DMS 273 (cell line): ENCODE results near the gene HCRT.
"Not testable (repeated sequence)": the region's sequence is repeated elsewhere in the genome, so short reads cannot be mapped to it uniquely, and the experiment has no call there.

ENCODE experiments used
- DNase-seq: peaks from one replicate; lab custom pipeline; 2025; ENCODE audit not compliant: unreplicated experiment; lab: John Stamatoyannopoulos, UW

HCRT gene

GRCh38 chr17:42184713-42185620, at the start of gene HCRT:
HCRT (minus strand) TSS chr17:42185452; CDS start chr17:42185365, 87 bp downstream.
- DNase-seq: no peak

- DNase-seq: no peak
Measured at GRCh38 chr17:42233994-42234393, 48.7 kb upstream of the HCRT start.

GRCh38 chr17:42233156-42233555, 47.9 kb upstream of the HCRT start:
- no peak for DNase-seq

GRCh38 chr17:42230225-42230624, 45.0 kb upstream of the HCRT start:
- peak; percentile 30 for DNase-seq

GRCh38 chr17:42227849-42228700, 42.8 kb upstream of the HCRT start:
- DNase-seq: no peak

- no peak for DNase-seq
Measured at GRCh38 chr17:42225646-42226045, 40.4 kb upstream of the HCRT start.

- no peak for DNase-seq
Measured at GRCh38 chr17:42224651-42225050, 39.4 kb upstream of the HCRT start.

- DNase-seq: peak; percentile 72
Measured at GRCh38 chr17:42221886-42222745, 36.9 kb upstream of the HCRT start.

- DNase-seq: not testable (repeated sequence)
Measured at GRCh38 chr17:42219280-42219679, 34.0 kb upstream of the HCRT start.

GRCh38 chr17:42214156-42214555, 28.9 kb upstream of the HCRT start:
- no peak for DNase-seq

- no peak for DNase-seq
Measured at GRCh38 chr17:42212382-42212781, 27.1 kb upstream of the HCRT start.

- DNase-seq: not testable (repeated sequence)
Measured at GRCh38 chr17:42211921-42212341, 26.7 kb upstream of the HCRT start.

GRCh38 chr17:42210046-42210445, 24.8 kb upstream of the HCRT start:
- DNase-seq: no peak

- not testable (repeated sequence) for DNase-seq
Measured at GRCh38 chr17:42206153-42206612, 20.9 kb upstream of the HCRT start.

- no peak for DNase-seq
Measured at GRCh38 chr17:42203354-42203753, 18.1 kb upstream of the HCRT start.

- no peak for DNase-seq
Measured at GRCh38 chr17:42202696-42203095, 17.4 kb upstream of the HCRT start.

GRCh38 chr17:42202159-42202558, 16.9 kb upstream of the HCRT start:
- DNase-seq: no peak

- DNase-seq: no peak
Measured at GRCh38 chr17:42201458-42201772, 16.2 kb upstream of the HCRT start.

- DNase-seq: no peak
Measured at GRCh38 chr17:42200706-42201457, 15.6 kb upstream of the HCRT start.

GRCh38 chr17:42199416-42200011, 14.3 kb upstream of the HCRT start:
- no peak for DNase-seq
